ENCODE data around the gene APLNR. TPM values are rescaled to one million over a fixed set of nuclear protein-coding genes. Genes with fewer than 3 reads are reported as not detected.
A peak's percentile ranks its signal among the peaks of the same experiment; 100 is the strongest.

APLNR gene
- total RNA-seq, 1 donor from 2014 or later: 1.6 TPM

GRCh38 chr11:57205041-57205641 is 31.9 kb downstream of the APLNR start:
- no peak for DNase-seq (ENCODE audit: low spot score)
- TF ChIP-seq, protein P1, sequence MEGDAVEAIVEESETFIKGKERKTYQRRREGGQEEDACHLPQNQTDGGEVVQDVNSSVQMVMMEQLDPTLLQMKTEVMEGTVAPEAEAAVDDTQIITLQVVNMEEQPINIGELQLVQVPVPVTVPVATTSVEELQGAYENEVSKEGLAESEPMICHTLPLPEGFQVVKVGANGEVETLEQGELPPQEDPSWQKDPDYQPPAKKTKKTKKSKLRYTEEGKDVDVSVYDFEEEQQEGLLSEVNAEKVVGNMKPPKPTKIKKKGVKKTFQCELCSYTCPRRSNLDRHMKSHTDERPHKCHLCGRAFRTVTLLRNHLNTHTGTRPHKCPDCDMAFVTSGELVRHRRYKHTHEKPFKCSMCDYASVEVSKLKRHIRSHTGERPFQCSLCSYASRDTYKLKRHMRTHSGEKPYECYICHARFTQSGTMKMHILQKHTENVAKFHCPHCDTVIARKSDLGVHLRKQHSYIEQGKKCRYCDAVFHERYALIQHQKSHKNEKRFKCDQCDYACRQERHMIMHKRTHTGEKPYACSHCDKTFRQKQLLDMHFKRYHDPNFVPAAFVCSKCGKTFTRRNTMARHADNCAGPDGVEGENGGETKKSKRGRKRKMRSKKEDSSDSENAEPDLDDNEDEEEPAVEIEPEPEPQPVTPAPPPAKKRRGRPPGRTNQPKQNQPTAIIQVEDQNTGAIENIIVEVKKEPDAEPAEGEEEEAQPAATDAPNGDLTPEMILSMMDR (IDR thresholded peaks at IDR 0.05): no peak
- TF ChIP-seq EZH2 (IDR thresholded peaks at IDR 0.05): no peak
- TF ChIP-seq EZH2phosphoT487 (IDR thresholded peaks at IDR 0.05): no peak
- H3K4me1 Mint-ChIP-seq: peaks cover 34% of the 10 kb centered on the region
- no peak overlapping the region for H3K9ac ChIP-seq
- H3K79me2 ChIP-seq (ENCODE audit: low read depth): no peaks in the 10 kb centered on the region
- H3K36me3 ChIP-seq: no peaks in the 10 kb centered on the region
- H2AFZ ChIP-seq (replicated peaks): no peak overlapping the region
- peaks cover 2% of the 10 kb centered on the region for H3K36me3 Mint-ChIP-seq
- peaks cover 41% of the 10 kb centered on the region for H3K4me1 ChIP-seq
- H3K27me3 ChIP-seq: no peaks in the 10 kb centered on the region
- peaks cover 2% of the 10 kb centered on the region for H3K9me3 Mint-ChIP-seq
- H3K4me3 Mint-ChIP-seq: no peak overlapping the region
- no peak overlapping the region for H3K4me3 ChIP-seq
- H3K27ac Mint-ChIP-seq: peak overlapping the region; percentile 28
- H3K27ac ChIP-seq: no peak overlapping the region
- H3F3A ChIP-seq (ENCODE audit: low read depth): no peaks in the 10 kb centered on the region
- no peaks in the 10 kb centered on the region for H3K9me3 ChIP-seq (ENCODE audit: low read depth)
- H3K4me2 ChIP-seq: no peak overlapping the region
- no peaks in the 10 kb centered on the region for H4K20me1 ChIP-seq (ENCODE audit: low read depth)
- peaks cover 14% of the 10 kb centered on the region for H3K27me3 Mint-ChIP-seq (ENCODE audit: insufficient read depth, low read depth)

- no peaks in the 10 kb centered on the region for H3F3A ChIP-seq (ENCODE audit: low read depth)
- no peak overlapping the region for H2AFZ ChIP-seq (replicated peaks)
- Mint-ChIP-seq H3K4me3 (no peak overlapping the region), H3K9me3 (no peaks in the 10 kb centered on the region), H3K27me3 (ENCODE audit: insufficient read depth, low read depth) (peaks cover 16% of the 10 kb centered on the region), H3K36me3 (peaks cover 2% of the 10 kb centered on the region), H3K4me1 (peaks cover 32% of the 10 kb centered on the region), H3K27ac (no peak overlapping the region)
- H3K27ac ChIP-seq: no peak overlapping the region
- no peaks in the 10 kb centered on the region for H3K9me3 ChIP-seq (ENCODE audit: low read depth)
- peaks cover 37% of the 10 kb centered on the region for H3K4me1 ChIP-seq
- no peaks in the 10 kb centered on the region for H3K79me2 ChIP-seq (ENCODE audit: low read depth)
- no peaks in the 10 kb centered on the region for H3K36me3 ChIP-seq
- H3K4me2 ChIP-seq: no peak overlapping the region
- no peak for DNase-seq (ENCODE audit: low spot score)
- no peak overlapping the region for H3K9ac ChIP-seq
- TF ChIP-seq EZH2 (IDR thresholded peaks at IDR 0.05): no peak
- no peak for TF ChIP-seq EZH2phosphoT487 (IDR thresholded peaks at IDR 0.05)
- TF ChIP-seq, protein P1 (IDR thresholded peaks at IDR 0.05): no peak
- no peak overlapping the region for H3K4me3 ChIP-seq
- H3K27me3 ChIP-seq: no peaks in the 10 kb centered on the region
- H4K20me1 ChIP-seq (ENCODE audit: low read depth): no peaks in the 10 kb centered on the region
These were observed 33.1 kb downstream of the APLNR start for GRCh38 chr11:57203882-57204480.

GRCh38 chr11:57203359-57203758 is 33.7 kb downstream of the APLNR start:
- Histone ChIP-seq H3K4me3 (no peak overlapping the region), H4K20me1 (ENCODE audit: low read depth) (no peaks in the 10 kb centered on the region), H3K27ac (no peak overlapping the region), H2AFZ (replicated peaks) (peak overlapping the region; percentile 23), H3K36me3 (no peaks in the 10 kb centered on the region), H3F3A (ENCODE audit: low read depth) (no peaks in the 10 kb centered on the region), H3K4me2 (no peak overlapping the region), H3K27me3 (no peaks in the 10 kb centered on the region), H3K79me2 (ENCODE audit: low read depth) (no peaks in the 10 kb centered on the region), H3K4me1 (peaks cover 37% of the 10 kb centered on the region), H3K9me3 (ENCODE audit: low read depth) (no peaks in the 10 kb centered on the region), H3K9ac (no peak overlapping the region)
- H3K4me1 Mint-ChIP-seq: peaks cover 32% of the 10 kb centered on the region
- TF ChIP-seq EZH2phosphoT487 (IDR thresholded peaks at IDR 0.05) (no peak), EZH2 (IDR thresholded peaks at IDR 0.05) (no peak)
- TF ChIP-seq, protein P1 (IDR thresholded peaks at IDR 0.05): no peak
- peak; percentile 50 for DNase-seq (ENCODE audit: low spot score)
- H3K9me3 Mint-ChIP-seq: no peaks in the 10 kb centered on the region
- H3K36me3 Mint-ChIP-seq: peaks cover 2% of the 10 kb centered on the region
- H3K27me3 Mint-ChIP-seq (ENCODE audit: insufficient read depth, low read depth): peaks cover 14% of the 10 kb centered on the region
- H3K4me3 Mint-ChIP-seq: no peak overlapping the region
- no peak overlapping the region for H3K27ac Mint-ChIP-seq

Data from neural progenitor cell (in vitro differentiated cells).